Measurements from ENCODE around the gene USP25. TPM values are rescaled to one million over a fixed set of nuclear protein-coding genes. Genes with fewer than 3 reads are reported as not detected.

USP25 gene
- total and polyA plus RNA-seq, 4 donors: 14.6 to 148 (median 32.1) TPM

GRCh38 chr21:15682977-15683376 is 46.8 kb upstream of the USP25 start:
- Histone ChIP-seq H3K4me1 (ENCODE audit: control insufficient read depth in 5 of 5, insufficient read depth in 5 of 5, low read length in 5 of 5) (peaks cover 0 to 5% (median 0%) of the 10 kb centered on the region in 5 donors), H3K27me3 (ENCODE audit: control insufficient read depth in 3 of 3, insufficient read depth in 3 of 3, low read length in 2 of 3) (no peaks in the 10 kb centered on the region), H3K9me3 (ENCODE audit: control insufficient read depth in 4 of 4, insufficient read depth in 3 of 4, low read length in 3 of 4) (no peaks in the 10 kb centered on the region), H3K36me3 (ENCODE audit: control insufficient read depth in 4 of 4, insufficient read depth in 4 of 4, low read length in 4 of 4) (no peaks in the 10 kb centered on the region), H3K9ac (ENCODE audit: insufficient read depth in 1 of 2, low read length in 2 of 2) (no peak overlapping the region), H3K27ac (ENCODE audit: low read depth in 1 of 2, low read length in 1 of 2) (no peak overlapping the region), H3K4me3 (no peak overlapping the region)
- ATAC-seq (ENCODE audit: insufficient read depth, low FRiP score) (peak; percentile 34), DNase-seq (peak in 1 of 3 donors; percentile 6)
- WGBS, 2 donors: 19 to 23% methylated on average over 2 of the region's 2 CpGs
- TF ChIP-seq, protein P1, sequence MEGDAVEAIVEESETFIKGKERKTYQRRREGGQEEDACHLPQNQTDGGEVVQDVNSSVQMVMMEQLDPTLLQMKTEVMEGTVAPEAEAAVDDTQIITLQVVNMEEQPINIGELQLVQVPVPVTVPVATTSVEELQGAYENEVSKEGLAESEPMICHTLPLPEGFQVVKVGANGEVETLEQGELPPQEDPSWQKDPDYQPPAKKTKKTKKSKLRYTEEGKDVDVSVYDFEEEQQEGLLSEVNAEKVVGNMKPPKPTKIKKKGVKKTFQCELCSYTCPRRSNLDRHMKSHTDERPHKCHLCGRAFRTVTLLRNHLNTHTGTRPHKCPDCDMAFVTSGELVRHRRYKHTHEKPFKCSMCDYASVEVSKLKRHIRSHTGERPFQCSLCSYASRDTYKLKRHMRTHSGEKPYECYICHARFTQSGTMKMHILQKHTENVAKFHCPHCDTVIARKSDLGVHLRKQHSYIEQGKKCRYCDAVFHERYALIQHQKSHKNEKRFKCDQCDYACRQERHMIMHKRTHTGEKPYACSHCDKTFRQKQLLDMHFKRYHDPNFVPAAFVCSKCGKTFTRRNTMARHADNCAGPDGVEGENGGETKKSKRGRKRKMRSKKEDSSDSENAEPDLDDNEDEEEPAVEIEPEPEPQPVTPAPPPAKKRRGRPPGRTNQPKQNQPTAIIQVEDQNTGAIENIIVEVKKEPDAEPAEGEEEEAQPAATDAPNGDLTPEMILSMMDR (IDR thresholded peaks at IDR 0.05; ENCODE audit: control extremely low read depth, extremely low read depth): no peak

- peaks cover 0 to 5% (median 0%) of the 10 kb centered on the region in 5 donors for H3K4me1 ChIP-seq (ENCODE audit: control insufficient read depth in 5 of 5, insufficient read depth in 5 of 5, low read length in 5 of 5)
- TF ChIP-seq, protein P1 (IDR thresholded peaks at IDR 0.05; ENCODE audit: control extremely low read depth, extremely low read depth): no peak
- 30 to 69% methylated on average over 1 of the region's 1 CpG for WGBS, 2 donors
Observed at GRCh38 chr21:15686506-15686905, 43.3 kb upstream of the USP25 start.

DNA sequence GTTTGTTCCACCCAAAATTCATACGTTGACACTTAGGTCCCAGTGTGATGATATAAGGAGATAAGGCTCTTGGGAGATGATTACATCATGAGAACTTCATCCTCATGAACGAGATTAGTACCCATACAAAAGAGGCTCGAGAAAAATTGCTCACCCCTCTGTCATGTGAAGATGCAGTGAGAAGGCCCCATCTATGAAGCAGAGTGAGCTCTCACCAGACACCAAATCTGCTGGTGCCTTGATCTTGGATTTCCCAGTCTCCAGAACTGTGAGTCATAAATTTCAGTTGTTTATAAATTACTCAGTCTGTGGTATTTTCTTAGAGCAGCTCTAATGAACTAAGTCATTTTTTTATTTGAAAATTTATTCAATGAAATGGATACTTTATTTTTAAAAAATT is 42.6 kb upstream of the USP25 start:
- 64 to 65% methylated on average over 3 of the region's 3 CpGs for WGBS, 2 donors
- DNase-seq: no peak
- H3K4me1 ChIP-seq (ENCODE audit: control insufficient read depth in 5 of 5, insufficient read depth in 5 of 5, low read length in 5 of 5): peaks cover 0 to 3% (median 0%) of the 10 kb centered on the region in 5 donors

More at GRCh38 chr21:15686506-15686905, 43.3 kb upstream of the USP25 start:
- Histone ChIP-seq H3K9ac (ENCODE audit: insufficient read depth in 1 of 2, low read length in 2 of 2) (no peak overlapping the region), H3K27ac (ENCODE audit: low read depth in 1 of 2, low read length in 1 of 2) (no peak overlapping the region), H3K36me3 (ENCODE audit: control insufficient read depth in 4 of 4, insufficient read depth in 4 of 4, low read length in 4 of 4) (no peaks in the 10 kb centered on the region), H3K27me3 (ENCODE audit: control insufficient read depth in 3 of 3, insufficient read depth in 3 of 3, low read length in 2 of 3) (no peaks in the 10 kb centered on the region), H3K9me3 (ENCODE audit: control insufficient read depth in 4 of 4, insufficient read depth in 3 of 4, low read length in 3 of 4) (no peaks in the 10 kb centered on the region), H3K4me3 (no peak overlapping the region)
- DNase-seq (no peak), ATAC-seq (ENCODE audit: insufficient read depth, low FRiP score) (peak; percentile 39)

More for the DNA sequence above, 42.6 kb upstream of the USP25 start:
- TF ChIP-seq, protein P1 (IDR thresholded peaks at IDR 0.05; ENCODE audit: control extremely low read depth, extremely low read depth): no peak
- H3K9me3 ChIP-seq (ENCODE audit: control insufficient read depth in 4 of 4, insufficient read depth in 3 of 4, low read length in 3 of 4): no peaks in the 10 kb centered on the region
- H3K27me3 ChIP-seq (ENCODE audit: control insufficient read depth in 3 of 3, insufficient read depth in 3 of 3, low read length in 2 of 3): no peaks in the 10 kb centered on the region
- no peak overlapping the region for H3K27ac ChIP-seq (ENCODE audit: low read depth in 1 of 2, low read length in 1 of 2)
- ATAC-seq (ENCODE audit: insufficient read depth, low FRiP score): no peak
- no peaks in the 10 kb centered on the region for H3K36me3 ChIP-seq (ENCODE audit: control insufficient read depth in 4 of 4, insufficient read depth in 4 of 4, low read length in 4 of 4)
- no peak overlapping the region for H3K4me3 ChIP-seq
- no peak overlapping the region for H3K9ac ChIP-seq (ENCODE audit: insufficient read depth in 1 of 2, low read length in 2 of 2)

All from lung (tissue), 12 donors.